AML-193 (cell line): ENCODE results near the gene UTP15.

ENCODE experiments used
- DNase-seq, 2 experiments: peaks; one replicate each; lab custom pipeline; 2025; lab: John Stamatoyannopoulos, UW

The UTP15 gene

DNA sequence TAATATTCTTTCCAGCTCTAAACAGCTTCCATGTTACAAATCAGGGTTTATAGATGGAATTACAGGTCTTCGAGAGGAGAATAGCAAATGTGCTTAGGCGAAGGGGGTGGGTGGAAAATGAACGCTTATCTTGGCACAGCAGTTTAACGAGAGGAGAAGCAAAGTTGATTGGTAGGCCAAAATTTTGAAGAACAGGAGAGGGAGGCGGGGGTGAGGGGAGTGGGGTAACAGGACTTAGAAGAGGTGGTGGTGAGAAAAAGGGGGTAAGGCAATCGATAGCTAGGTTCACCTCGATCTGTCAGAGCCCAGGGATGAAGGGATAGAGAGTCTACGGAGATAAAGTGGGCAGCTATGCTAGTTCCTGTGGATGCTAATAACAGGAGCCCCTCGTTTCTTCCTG is 868 bp upstream of the UTP15 start:
- DNase-seq = no peak

DNA sequence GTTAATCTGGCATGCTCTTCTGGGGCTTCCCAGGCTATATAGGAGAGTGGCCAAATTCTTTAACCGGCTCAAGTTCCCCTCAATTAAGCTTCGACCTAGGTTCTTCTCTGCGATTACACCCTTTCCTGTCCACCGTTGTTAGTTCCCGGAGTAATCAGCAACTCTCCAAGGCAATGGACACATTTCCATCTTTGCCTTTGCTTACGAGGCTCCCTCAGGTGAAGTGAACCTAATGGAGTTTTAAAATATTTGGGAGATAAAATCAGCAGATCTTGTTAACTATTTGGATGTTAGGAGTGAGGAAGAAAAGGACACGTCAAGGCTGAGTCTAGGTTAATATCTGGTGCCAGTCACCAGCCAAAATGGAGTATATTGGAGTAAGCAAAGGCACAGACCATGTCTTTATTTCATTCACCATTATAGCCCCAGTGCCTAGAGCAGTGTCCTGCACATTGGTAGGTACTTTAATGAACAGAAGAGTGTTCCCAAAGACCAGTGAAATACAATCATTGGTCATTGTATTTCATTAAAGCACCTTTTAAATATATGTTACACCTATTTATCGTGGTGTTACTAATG is 515 bp downstream of the UTP15 start:
- no peak for DNase-seq

DNA sequence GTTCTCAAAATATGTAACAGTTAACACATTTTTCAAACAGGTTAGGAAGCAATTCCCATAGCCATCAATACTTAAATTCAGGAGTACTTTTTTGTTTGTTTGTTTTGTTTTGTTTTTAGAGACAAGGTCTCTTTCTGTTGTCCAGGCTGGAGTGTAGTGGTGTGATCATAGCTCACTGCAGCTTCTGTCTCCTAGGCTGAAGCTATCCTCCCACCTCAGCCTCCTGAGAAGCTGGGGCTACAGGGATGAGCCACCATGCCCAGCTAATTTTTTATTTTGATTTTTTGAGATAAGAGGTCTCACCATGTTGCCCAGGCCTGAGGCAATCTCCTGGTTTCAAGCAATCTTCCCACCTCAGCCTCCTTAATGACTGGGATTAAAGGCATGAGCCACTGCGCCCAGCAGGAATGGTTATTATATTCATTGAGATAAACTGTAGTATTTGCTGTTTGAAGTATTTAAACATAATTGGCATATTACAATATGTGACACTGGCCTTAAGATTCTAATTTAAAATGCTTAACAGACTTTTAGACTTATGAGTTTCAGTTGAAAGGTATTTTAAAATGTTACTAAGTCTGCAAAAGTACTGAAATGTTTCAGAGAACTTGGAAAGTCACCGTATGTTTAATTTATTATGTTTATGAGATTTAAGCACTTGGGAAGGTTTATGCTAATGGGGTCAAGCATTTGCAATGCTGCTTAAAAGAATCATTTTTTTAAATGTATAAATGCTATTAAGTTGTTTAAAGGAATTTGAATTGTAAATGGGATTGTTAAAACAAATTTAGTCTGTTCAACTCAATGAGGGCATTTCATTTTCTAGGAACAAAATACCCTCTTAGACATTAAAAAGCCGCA is 17.0 kb downstream of the UTP15 start:
- no peak for DNase-seq

DNA sequence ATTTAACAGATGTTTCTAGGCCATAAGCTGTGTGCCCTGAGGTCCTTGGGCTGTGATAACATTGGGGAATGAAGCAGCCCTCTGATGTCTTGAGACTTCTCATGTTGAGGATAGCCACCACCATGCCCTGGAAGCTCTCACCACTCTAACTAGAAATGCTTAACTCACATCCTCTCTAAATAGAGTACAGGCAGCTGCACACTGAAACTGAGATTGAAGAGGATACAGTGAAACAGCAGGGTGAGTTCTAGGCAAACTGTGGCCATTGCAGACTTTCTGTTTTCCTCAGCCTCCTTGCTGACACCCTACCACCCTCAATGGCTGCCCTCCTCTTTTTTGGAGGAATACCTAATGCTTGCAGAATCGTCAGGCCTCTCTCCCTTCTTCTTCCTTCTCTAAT is 22.4 kb downstream of the UTP15 start:
- no peak for DNase-seq

DNA sequence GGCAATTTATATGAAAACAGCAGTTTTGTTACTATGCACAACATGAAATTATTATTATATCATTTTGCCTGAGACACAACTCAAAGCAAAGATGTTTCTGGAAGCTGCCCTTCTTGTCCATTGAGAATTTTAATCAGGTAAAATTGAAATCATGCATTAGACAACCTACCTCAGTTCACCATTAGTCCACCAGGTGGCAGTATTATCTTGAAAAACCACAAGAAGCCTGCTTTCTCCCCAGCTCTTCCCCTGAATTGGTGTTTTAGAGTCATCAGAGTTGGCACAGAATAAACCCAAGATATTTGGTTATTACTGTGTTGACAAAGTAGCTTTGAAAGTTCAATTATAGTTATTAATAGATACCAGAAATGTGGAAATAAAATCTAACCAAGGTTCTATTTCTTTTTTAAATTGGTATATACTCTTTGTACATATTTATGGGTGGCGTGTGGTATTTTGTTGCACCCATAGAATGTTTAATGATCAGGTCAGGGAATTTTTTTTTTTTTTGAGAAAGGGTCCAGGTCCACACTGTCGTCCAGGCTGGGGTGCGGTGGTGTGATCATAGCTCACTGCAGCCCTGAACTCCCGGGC is 25.7 kb downstream of the UTP15 start:
- peak; percentile 45 to 50 for DNase-seq

DNA sequence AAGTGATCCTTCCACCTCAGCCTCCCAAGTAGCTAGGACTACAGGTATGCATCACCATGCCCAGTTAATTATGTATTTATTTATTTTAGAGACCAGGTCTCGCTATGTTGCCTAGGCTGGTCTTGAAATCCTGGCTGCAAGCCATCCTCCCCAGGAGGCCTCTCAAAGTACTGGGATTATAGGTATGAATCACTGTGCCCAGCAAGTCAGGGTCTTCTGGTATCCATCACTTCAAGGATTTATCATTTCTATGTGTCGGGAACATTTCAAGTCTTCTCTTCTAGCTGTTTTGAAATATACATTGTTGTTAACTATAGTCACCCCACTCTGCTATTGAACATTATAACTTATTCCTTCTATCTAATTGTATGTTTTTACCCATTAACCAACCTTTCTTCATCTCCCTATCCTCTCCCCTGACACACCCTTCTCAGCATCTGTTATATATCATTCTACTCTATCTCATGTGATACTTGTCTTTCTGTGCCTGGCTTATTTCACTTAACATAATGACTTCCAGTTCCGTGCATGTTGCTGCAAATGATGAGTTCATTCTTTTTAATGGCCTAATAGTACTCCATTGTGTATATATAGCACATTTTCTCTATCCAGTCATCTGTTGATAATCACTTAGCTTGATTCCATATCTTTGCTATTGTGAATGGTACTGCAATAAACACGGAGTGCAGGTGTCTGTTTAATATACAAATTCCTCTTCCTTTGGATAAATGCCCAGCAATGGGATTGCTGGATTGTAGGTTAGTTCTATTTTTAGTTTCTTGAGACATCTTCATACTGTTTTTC is 26.4 kb downstream of the UTP15 start:
- no peak for DNase-seq

DNA sequence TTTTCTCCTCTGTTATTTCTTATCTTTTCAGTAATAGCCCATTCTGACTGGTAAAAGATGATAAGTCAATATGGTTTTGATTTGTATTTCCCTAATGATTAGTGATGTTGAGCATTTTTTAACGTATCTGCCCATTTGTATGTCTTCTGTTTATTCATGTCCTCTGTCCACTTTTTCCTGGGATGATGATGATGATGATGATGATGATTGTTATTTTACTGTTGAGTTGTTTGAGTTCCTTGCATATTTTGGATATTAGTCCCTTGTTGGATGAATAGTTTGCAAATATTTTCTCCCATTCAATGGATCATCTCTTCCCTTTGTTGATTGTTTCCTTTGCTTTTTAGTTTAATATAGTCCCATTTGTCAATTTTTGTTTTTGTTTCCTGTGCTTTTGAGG is 27.0 kb downstream of the UTP15 start:
- DNase-seq = no peak

DNA sequence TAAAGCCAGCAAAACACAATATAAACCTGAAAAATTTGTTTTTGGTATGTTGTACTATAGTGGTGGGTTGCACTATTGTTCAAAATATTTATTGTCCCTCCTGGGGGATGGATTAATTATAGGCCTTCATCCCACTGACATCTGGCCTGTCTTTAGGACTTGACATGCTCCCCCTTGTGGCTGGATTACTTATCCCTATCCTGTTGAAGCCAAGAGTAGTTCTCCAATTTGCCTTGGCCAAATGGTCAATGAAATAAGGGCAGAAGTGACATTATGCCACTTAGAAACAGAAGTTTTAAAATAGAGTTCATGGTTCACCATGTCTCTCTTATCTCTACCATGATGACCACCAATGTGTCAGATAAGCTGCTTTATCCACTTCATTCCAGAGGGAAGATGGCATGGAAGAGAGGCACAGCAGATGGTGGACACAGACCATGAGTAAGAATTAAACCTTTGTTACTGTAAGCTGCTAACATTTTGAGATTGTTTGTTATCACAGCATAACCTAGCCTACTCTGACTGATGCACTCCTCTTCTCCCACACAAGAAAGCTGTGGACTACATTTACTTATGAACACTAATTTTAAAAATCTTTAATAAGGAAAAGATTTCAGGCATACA is 31.3 kb downstream of the UTP15 start:
- peak; percentile 42 to 61 for DNase-seq

DNA sequence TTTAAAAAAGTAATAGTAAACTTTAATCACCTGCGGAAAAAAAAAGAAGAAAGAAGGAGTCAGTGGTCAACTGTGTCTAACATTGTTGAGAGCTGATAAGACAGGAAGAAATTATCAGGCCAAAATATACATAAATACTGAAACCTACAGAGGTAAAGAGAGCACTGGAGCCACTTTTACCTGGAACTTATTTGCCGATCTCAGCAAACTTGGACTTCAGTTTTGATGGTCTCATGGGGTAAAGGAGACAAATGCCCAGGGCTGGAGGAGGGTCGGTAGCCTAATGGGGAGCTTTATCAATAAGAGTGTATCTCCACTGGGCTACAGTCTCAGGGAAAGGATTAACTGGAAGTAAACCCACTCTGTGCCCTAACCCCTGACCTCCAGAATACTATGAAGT is 33.8 kb downstream of the UTP15 start:
- DNase-seq = no peak

DNA sequence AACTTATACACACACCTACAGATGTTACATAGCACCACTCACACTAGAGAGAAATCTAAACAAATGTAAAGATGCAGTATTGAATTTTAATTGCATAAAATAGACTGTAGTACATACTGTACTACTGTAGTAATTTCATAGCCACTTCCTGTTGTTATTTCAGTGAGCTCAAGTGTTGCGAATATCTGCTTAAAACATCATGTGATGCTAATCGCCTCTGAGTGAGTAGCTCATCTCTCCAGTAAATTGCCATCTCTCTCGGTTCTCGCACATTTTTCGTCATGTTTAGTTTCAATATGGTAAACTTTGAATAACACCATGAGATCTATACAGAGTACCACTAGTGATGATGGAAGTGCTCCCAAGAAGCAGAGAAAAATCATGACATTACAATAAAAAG is 38.5 kb downstream of the UTP15 start:
- DNase-seq = peak; percentile 8 to 21

DNA sequence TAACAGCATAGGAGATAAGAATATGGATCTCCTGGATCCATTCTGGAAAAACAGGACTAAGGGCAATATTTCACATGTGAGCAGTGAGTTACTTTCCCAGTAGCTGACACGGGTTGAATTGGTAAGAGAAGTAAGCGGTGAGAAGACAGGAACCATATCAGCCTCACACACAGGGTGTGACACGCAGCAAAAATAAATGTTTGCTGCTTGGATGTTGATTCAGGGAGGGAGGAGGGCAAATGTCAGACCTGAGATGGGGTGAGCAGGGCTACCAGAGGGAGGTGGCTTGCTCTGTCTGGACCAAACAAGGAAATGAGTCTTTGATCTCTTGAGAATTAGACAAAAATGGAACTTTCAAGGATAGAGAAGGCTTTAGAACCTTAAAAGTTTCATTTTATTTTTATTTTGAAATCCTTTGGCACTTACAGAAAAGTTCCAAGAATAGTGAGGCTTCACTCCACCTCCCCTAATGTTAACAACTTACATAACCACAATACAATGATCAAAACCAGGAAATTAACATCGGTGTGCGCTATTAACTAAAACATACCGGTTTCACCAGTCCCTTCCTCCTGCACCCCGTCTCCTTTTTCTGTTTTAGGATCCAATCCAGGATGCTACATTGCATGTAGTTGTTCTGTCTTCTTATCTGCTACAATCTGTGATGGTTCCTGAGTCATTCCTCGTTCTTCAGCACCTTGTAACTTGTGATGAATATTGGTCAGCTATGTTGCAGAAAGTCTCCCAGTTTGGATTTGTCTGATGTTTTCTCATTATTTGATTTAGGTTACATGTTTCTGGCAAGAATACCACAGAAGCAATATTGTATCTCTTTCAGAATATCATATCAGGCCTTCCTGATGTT is 39.9 kb downstream of the UTP15 start:
- no peak for DNase-seq

DNA sequence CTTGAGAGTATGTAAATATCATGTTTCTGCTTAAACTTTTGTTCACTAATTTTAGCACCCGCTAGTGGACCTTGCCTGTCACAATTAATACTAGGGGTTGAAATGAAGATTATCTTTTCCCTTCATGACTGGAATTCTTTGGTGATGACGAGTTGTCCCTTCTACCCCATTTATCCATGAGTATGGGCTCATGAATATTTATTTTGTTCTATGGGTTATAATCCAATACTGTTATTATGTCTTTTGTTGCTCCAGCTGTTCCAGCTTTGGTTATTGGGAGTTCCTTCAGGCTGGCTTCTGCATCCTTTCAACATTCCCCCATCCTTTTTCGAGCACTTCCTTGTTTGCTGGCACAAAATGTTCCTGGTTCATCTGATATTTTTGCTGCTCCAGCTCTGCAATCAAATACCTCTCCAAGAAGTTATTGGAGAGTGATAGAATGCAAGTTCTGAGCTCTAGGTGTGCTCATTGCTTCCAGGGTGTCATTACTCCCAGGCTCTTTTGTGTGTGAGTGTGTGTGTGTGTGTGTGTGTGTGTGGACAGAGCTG is 40.7 kb downstream of the UTP15 start:
- no peak for DNase-seq

DNA sequence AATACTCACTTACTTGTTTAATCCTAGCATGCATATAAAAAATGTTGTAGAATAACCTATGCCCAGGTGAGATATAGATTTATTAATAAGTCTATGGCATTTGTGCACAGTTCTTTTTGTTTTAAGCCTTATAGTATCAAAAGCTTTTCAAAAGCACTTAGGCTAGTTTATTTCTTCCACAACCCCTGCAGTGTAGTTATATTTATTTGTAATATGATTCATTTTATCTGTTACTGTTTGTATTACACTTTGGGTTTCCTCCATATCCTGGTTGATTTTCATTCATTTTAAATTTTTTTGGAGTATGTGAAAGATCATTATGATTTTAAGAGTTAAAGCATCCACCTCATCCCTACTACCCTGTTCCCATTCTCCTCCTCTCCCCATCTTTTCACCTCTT is 41.7 kb downstream of the UTP15 start:
- DNase-seq = no peak

DNA sequence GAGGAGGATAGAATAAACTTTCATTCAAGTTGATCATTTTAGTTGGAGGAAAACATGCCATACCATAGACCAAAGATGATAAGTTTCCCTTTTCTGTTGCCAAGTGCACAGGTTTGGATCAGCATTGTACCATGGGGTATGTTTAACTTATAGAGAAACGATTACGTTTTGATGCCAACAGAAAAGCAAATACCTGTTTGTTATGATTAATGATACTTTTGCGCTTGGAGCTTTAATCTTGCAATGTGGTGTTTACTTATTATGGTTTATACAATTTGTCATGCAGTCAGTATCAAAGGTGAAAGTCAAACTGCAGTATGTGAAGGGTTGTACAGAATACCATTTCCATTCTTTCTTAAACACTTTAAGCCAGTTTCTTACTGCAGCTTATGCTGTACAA is 47.3 kb downstream of the UTP15 start:
- no peak for DNase-seq

DNA sequence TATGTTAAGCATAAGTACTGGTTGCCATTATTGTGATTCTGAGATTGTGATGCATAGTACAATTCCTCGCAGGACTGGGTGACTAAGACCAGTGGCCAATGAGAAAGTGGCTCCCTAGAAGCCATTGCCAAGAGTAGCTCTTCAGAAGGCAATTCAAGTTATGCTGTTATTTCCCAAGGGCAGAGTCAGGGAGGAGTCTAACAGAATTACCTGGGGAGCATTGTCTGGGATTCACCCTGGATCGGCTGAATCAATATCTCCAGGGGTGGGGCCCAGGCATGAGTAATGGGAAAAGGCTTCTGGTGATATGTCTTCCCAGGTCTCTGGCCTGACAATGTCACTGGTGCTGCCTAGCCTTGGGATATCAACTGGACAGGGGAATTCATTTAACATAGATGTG is 49.5 kb downstream of the UTP15 start:
- DNase-seq = no peak

DNA sequence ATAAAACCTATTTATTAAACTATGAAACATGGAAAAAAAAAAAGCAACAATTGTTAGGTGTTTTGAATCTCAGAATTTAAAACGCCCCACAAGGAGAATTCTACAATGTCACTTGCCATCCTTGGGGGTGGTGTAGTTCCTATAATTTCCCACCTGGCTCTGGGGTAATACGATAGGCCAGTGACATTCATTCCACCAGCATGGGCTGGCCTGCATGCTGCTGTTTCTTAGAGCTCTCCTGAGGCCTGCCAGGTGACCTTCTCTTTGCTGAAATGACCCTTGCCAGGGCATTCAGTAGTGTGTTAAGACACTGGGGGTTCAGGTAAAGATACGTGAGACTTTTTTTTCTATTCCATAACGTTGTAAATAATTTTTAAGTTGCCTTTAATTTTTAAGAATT is 50.4 kb downstream of the UTP15 start:
- DNase-seq = no peak

DNA sequence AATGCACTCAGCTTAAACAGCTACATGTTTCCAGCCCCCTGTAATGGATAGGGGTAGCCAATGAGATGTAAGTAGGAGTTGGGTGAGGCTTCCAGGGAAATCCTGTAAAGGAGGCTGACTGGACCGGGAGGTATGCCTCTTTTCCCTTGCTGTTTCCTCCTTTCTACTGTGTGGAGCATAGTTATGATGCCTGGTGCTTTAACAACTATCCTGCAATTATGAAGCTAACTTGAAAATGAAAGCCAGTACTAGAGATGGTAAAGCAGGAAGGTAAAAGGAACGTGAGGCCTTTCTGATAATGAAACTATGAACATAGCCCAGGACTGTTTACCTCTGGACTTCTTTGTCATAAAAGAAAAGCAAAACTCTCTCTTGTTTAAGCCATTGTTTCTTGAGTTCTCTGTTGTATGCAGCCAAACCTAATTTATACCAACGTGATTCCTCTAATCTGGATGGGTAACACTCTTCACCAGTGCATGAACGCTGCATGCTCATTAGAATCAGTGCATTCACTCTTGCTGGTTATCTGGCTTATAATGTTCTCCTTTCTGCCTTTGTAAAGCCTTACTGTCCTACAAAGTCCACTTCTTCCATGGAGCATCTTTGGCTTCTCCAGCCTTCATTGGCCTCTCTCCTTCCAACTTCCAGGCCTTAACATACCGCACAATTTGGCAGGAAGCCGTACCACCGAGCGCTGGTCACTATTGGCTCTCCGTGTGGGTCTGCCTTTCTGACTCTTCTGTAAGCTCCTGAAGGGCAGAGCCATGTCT is 52.2 kb downstream of the UTP15 start:
- DNase-seq = no peak

DNA sequence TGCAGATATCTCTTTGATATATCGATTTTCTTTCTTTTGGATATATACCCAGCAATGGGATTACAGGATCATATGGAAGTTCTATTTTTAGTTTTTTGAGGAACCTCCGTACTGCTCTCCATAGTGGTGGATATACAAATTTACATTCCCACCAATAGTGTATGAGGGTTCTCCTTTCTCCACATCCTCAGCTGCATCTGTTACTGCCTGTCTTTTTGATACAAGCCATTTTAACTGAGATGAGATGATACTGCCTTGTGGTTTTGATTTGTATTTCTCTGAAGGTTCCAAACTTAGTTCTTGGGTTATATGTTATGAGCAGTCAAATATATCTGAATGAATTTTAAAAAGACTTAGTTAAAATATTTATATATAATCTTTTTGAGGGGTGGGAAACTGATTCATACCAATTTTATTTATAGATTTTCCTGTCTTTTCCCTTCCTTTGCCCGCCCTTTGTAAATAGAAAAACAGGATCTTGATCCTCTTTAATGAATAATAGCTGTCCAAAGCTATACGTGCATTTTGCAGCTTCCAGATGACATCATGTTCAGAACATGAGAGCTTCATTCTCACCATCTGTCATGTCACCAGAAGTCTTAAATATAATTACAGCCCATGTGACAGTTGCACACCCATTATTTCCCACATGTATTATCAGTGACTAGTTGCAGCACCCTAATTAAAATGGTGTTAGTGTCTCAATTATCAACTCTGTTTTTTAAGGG is 54.2 kb downstream of the UTP15 start:
- no peak for DNase-seq

DNA sequence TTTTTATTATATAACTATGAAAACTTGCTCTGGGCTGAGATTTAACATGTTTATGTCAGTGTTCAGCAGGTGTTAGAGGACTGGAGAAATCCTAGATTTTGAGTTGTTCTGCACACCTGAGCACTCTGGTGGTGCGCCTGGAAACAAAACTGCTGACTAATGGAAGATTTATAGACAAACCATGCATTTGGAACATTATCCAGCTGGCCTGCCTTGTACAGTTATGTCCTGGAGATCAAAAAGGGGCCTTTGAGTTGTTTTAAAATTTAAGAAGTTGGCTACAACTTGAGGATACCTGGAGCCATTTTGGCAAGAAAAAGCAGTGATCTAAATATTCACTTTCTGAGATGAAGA is 54.8 kb downstream of the UTP15 start:
- no peak for DNase-seq

DNA sequence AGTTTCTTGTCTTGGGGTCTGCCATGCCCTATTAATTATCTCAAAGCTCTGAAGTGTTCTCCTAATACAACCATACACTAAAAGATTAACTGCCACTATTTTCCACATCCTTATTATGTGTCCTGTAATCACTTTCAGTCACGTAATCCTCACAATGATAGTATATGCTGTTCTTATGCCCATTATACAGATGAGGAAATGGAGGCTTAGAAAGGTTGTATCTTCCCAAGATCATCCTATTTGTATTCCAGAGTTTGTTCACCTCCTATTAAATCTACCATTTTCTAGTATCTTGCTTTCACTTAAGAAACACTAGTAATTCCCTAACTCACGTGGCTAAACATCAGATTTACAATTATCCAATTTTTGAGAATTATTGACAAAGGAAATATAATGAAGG is 57.5 kb downstream of the UTP15 start:
- DNase-seq = no peak
